K562 (cell line): ENCODE results near the gene LAGE3. TPM values are rescaled to one million over a fixed set of nuclear protein-coding genes. Genes with fewer than 3 reads are reported as not detected.

Experiments used
- ASH1L ChIP-seq: fragments of 450-650 bp; IDR thresholded peaks from 2 replicates; pipeline ENCODE4 v1.6.1; 2018; ENCODE audit warnings: borderline replicate concordance, mild to moderate bottlenecking, low read depth; ENCODE audit not compliant: partially characterized antibody
- CBX8 ChIP-seq: fragments of 200-600 bp; sonication (generic); IDR thresholded peaks from 2 replicates; pipeline ENCODE4 v1.6.1; 2012; ENCODE audit warnings: borderline replicate concordance, mixed run types, low read depth, mild to moderate bottlenecking, moderate library complexity, mixed read lengths, low read length, control low read depth, inconsistent platforms; ENCODE audit not compliant: poor library complexity, severe bottlenecking; ENCODE audit errors: extremely low read depth
- CREB1 ChIP-seq, 2 experiments: sonication (generic) in 1 of 2; formaldehyde crosslinking in 1 of 2; IDR thresholded peaks; 2 replicates each; pipeline versions ENCODE4 v1.6.1 to v1.8.0; 2012 to 2022; ENCODE audit warnings: inconsistent platforms in 1 of 2, mild to moderate bottlenecking in 1 of 2, missing genetic modification reagents in 1 of 2, moderate library complexity in 1 of 2
- GATAD2B ChIP-seq: fragments of 450-650 bp; IDR thresholded peaks from 2 replicates; pipeline ENCODE4 v1.6.1; 2017; ENCODE audit warnings: mild to moderate bottlenecking, borderline replicate concordance
- HMG20A ChIP-seq: fragments of 450-650 bp; formaldehyde crosslinking; conservative IDR thresholded peaks from 2 replicates; pipeline ENCODE4 v1.4.0; 2020; ENCODE audit warnings: mild to moderate bottlenecking, mixed read lengths
- HMGN3 ChIP-seq: IDR thresholded peaks from 2 replicates; pipeline ENCODE4 v1.6.1; 2011; ENCODE audit warnings: borderline replicate concordance, low read depth, mild to moderate bottlenecking, mixed read lengths, low read length; ENCODE audit not compliant: insufficient read length; ENCODE audit errors: extremely low read depth
- MXI1 ChIP-seq: IDR thresholded peaks from 2 replicates; pipeline ENCODE4 v1.6.1; 2011; ENCODE audit warnings: low read depth, mild to moderate bottlenecking, improper control_type of control experiment, low read length
- NONO ChIP-seq, 2 experiments: fragments of 200-400 bp in 1 of 2; fragments of 450-650 bp in 1 of 2; formaldehyde crosslinking in 1 of 2; IDR thresholded peaks; 2 replicates each; pipeline ENCODE4 v1.6.1; 2017; ENCODE audit warnings: low read depth in 2 of 2, mild to moderate bottlenecking in 2 of 2, moderate library complexity in 2 of 2, low read length in 1 of 2
- PHF8 ChIP-seq: fragments of 200-600 bp; sonication (generic); IDR thresholded peaks from 2 replicates; pipeline ENCODE4 v1.6.1; 2012; ENCODE audit warnings: mixed run types, mild to moderate bottlenecking, inconsistent platforms, low read length, moderate library complexity, borderline replicate concordance
- POLR3A ChIP-seq: IDR thresholded peaks from 2 replicates; pipeline ENCODE4 v1.6.1; 2011; ENCODE audit warnings: borderline replicate concordance, mild to moderate bottlenecking, moderate library complexity; ENCODE audit not compliant: insufficient read length, insufficient read depth; ENCODE audit errors: extremely low read depth
- SIX5 ChIP-seq, 2 experiments: IDR thresholded peaks; 2 replicates each; pipeline ENCODE4 v1.6.1; 2011; ENCODE audit warnings: low read length in 2 of 2, borderline replicate concordance in 1 of 2, low read depth in 1 of 2, mild to moderate bottlenecking in 1 of 2, moderate library complexity in 1 of 2; ENCODE audit not compliant: insufficient read depth in 1 of 2
- SRSF7 ChIP-seq: fragments of 200-400 bp; formaldehyde crosslinking; optimal IDR thresholded peaks from 2 replicates; pipeline ENCODE3; 2017; ENCODE audit warnings: mild to moderate bottlenecking, low read depth, low read length
- STAT5B ChIP-seq: fragments of 250-450 bp; sonication (Bioruptor Pico); IDR thresholded peaks from 2 replicates; pipeline ENCODE4 v1.8.0; 2021; ENCODE audit warnings: mild to moderate bottlenecking, inconsistent platforms
- TBP ChIP-seq: optimal IDR thresholded peaks from 2 replicates; pipeline ENCODE3; 2011; ENCODE audit warnings: low read depth, low read length, improper control_type of control experiment
- TGIF2 ChIP-seq: sonication (generic); formaldehyde crosslinking; IDR thresholded peaks from 2 replicates; pipeline ENCODE4 v1.8.1; 2022; ENCODE audit warnings: mild to moderate bottlenecking, missing genetic modification reagents, moderate library complexity
- U2AF2 ChIP-seq: fragments of 200-400 bp; formaldehyde crosslinking; optimal IDR thresholded peaks from 2 replicates; pipeline ENCODE3; 2017; ENCODE audit warnings: low read depth, mild to moderate bottlenecking, low read length
- UBTF ChIP-seq, 2 experiments: IDR thresholded peaks; 2 replicates each; pipeline ENCODE4 v1.6.1; 2012; ENCODE audit warnings: improper control_type of control experiment in 2 of 2, low read depth in 2 of 2, low read length in 2 of 2, borderline replicate concordance in 1 of 2
- ZEB2 ChIP-seq: fragments of 450-650 bp; IDR thresholded peaks from 2 replicates; pipeline ENCODE4 v1.6.1; 2016
- ZFP91 ChIP-seq: sonication (generic); formaldehyde crosslinking; IDR thresholded peaks from 2 replicates; pipeline ENCODE4 v1.8.0; 2022; ENCODE audit warnings: mild to moderate bottlenecking, missing genetic modification reagents
- ZFPM2 ChIP-seq: fragments of 250-450 bp; sonication (Bioruptor Pico); IDR thresholded peaks from 2 replicates; pipeline ENCODE4 v1.5.1; 2022; ENCODE audit warnings: mild to moderate bottlenecking
- ZNF165 ChIP-seq: fragments of 250-450 bp; sonication (Bioruptor Pico); IDR thresholded peaks from 2 replicates; pipeline ENCODE4 v1.4.0; 2020; ENCODE audit warnings: borderline replicate concordance
- polyA plus RNA-seq, 8 experiments: library from polyadenylated mRNA; depleted of rRNA in 4 of 8; stranded (reverse) in 5 of 8; unstranded in 3 of 8; fragments of >200 nt; fragmentation: Nextera tagmentation in 2 of 8; fragmentation: Illumina TruSeq in 1 of 8; extraction: Ambion mirVana in 2 of 8; extraction: Trizol in 1 of 8; gene quantifications; 2 replicates each; pipeline versions ENCODE4 v1.2.1 to v1.2.3, GENCODE V29; 2011 to 2014; ENCODE audit warnings: inconsistent platforms in 1 of 8, missing spikeins in 1 of 8
- total RNA-seq, 7 experiments: library from RNA; depleted of rRNA in 6 of 7; stranded (reverse); fragments of >200 nt in 6 of 7; fragmentation: Illumina TruSeq in 2 of 7; extraction: Trizol in 2 of 7; gene quantifications; 2 replicates each; pipeline versions ENCODE4 v1.2.1 to v1.2.3, GENCODE V29; 2011 to 2021; ENCODE audit warnings: low replicate concordance in 1 of 7
- TF ChIP-seq, protein P1 (sequence below), 2 experiments: fragments of 250-450 bp in 1 of 2; fragments of 450-650 bp in 1 of 2; sonication (Bioruptor Pico) in 1 of 2; IDR thresholded peaks; 2 replicates each; pipeline versions ENCODE4 v1.6.1 to v1.8.0; 2016 to 2021; ENCODE audit warnings: mild to moderate bottlenecking in 2 of 2, moderate library complexity in 2 of 2, missing compliant biosample characterization in 1 of 2, missing genetic modification characterization in 1 of 2

The LAGE3 gene
- total and polyA plus RNA-seq, 9 of the 15 experiments (the other 6 are each of a cell fraction or from before 2014, with no cell fraction given): 28.2 to 125 (median 35.8) TPM

DNA sequence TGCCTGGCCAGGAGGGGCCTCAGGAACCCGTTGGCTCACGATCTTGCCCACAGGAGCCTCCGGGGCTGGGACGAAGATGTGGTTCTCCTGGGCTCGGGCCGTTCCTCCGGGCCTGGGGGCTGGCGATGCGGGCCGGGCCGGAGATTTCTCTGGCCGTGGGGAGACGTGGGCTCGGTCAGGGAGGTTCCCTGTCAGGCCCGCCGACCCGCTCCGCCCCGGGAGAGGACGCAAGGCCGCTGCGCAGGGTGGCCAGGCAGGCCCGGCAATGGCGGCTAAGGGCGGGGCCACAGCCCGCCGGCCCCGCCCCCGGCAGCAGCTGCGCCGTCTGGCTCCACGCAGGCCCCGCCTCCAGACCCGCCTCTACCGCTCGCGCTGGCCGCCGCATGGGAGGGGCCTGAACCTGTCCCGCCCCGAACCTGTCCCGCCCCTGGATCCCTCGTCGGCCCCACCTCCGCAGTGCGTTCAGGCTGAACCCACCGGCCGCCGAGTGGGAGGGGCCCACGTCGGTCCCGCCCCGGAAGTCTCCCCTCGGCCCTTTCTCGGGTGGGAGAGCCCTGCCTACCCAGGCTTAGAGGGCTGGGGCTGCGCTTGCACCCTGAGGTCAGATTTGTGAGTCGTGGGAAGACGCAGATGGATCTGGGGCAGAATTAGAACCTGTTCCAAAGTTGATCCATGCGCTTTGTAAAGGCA is 37.0 kb upstream of the LAGE3 start, which contains the start of gene FAM3A (continued):
- no peak for TF ChIP-seq ZFP91 (CRISPR knock-in tag)
- TF ChIP-seq PHF8: peak; percentile 87; the same call in 1 of the 2 replicates
- no peak for TF ChIP-seq HMG20A (CRISPR knock-in tag)
- TF ChIP-seq, protein P1, sequence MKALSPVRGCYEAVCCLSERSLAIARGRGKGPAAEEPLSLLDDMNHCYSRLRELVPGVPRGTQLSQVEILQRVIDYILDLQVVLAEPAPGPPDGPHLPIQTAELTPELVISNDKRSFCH (CRISPR knock-in tag; IDR thresholded peaks at IDR 0.05): no peak
- TF ChIP-seq, protein P1 (tag; IDR thresholded peaks at IDR 0.05): no peak
- TF ChIP-seq ZEB2: no peak
- TF ChIP-seq U2AF2: no peak
- no peak for TF ChIP-seq STAT5B (CRISPR knock-in tag)
- no peak for TF ChIP-seq ASH1L
- TF ChIP-seq MXI1: no peak
- TF ChIP-seq HMGN3: peak; percentile 68
- no peak for TF ChIP-seq GATAD2B
- no peak for TF ChIP-seq CREB1 (IDR thresholded peaks at IDR 0.05)
- no peak; the same call in 1 of the 2 replicates for TF ChIP-seq CREB1 (CRISPR knock-in tag; IDR thresholded peaks at IDR 0.05)
- no peak for TF ChIP-seq ZFPM2 (CRISPR knock-in tag)
- TF ChIP-seq POLR3A: no peak
- TF ChIP-seq TBP: peak; percentile 47
- TF ChIP-seq SIX5 (IDR thresholded peaks at IDR 0.05; ENCODE audit: borderline replicate concordance in 1 of 2, insufficient read depth in 1 of 2, low read depth in 1 of 2, low read length in 2 of 2): no peak
- TF ChIP-seq ZNF165 (CRISPR knock-in tag): no peak
- no peak for TF ChIP-seq CBX8
- TF ChIP-seq NONO (IDR thresholded peaks at IDR 0.05; ENCODE audit: low read depth in 2 of 2, low read length in 1 of 2): no peak
- TF ChIP-seq TGIF2 (CRISPR knock-in tag): no peak
- no peak for TF ChIP-seq SRSF7
- TF ChIP-seq UBTF (IDR thresholded peaks at IDR 0.05; ENCODE audit: borderline replicate concordance in 1 of 2, low read depth in 2 of 2, low read length in 2 of 2): peak; percentile 82 to 89; a peak in 2 of 4 replicates
